Hepatocyte (in vitro differentiated cells): ENCODE results near the gene CEP112.

Experiments used
- CTCF ChIP-seq: fragments of 200-600 bp; sonication (generic); IDR thresholded peaks from 2 replicates; pipeline ENCODE4 v1.5.1; 2016; ENCODE audit warnings: antibody characterized with exemption, mild to moderate bottlenecking; ENCODE audit not compliant: poor library complexity
- EZH2 ChIP-seq: fragments of 200-600 bp; sonication (generic); IDR thresholded peaks from 2 replicates; pipeline ENCODE4 v1.6.1; 2016; ENCODE audit warnings: antibody characterized with exemption, mild to moderate bottlenecking, borderline replicate concordance
- EZH2phosphoT487 ChIP-seq: fragments of 200-600 bp; sonication (generic); IDR thresholded peaks from one replicate; pipeline ENCODE4 v1.6.1; 2018; ENCODE audit warnings: antibody characterized with exemption, mild to moderate bottlenecking, low read depth, moderate library complexity; ENCODE audit not compliant: unreplicated experiment, severe bottlenecking

- TF ChIP-seq CTCF (no peak), EZH2 (no peak), EZH2phosphoT487 (no peak)
Observed at GRCh38 chr17:66175892-66176291, 16.0 kb downstream of the CEP112 start.
